Measurements from ENCODE around the gene RTEL1. TPM values are rescaled to one million over a fixed set of nuclear protein-coding genes. Genes with fewer than 3 reads are reported as not detected.

The RTEL1 gene
- total RNA-seq, 1 experiment from 2014 or later: 26.1 TPM

DNA sequence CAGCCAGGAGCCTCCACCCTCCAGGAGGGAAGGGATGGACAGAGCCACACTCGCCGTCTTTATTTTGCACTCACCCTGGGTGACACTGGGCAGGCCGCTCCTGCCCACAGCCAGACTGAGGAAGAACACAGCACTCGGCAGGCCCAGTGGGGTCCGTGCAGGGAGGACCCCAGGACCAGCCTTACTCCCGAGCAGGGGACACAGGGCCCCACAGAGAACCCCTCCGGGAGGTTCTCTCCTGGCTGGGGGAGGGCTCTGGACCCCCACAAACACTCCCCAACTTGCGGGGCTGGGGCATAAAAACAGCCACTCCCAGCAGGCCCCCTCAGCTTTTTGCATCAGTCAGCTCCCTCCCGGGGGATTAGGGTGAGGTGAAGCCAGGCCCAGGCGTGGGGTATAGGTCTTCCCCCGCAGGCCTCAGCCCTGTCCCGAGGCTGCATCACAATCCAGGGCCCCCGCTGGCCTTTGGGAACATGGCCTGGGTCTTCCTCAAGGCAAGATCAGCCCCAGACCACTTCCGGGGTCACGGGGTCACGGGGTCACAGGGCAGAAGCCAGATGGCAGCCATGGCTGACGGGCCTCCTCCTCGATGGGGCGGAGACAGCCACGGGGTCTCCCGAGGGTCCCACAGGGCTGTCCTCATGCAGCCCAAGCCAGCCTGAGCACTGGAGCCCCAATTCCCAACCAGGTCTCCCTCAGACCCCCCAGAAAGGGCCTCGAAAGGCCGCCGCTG lies 41.5 kb downstream of the RTEL1 start:
- TF ChIP-seq POLR2AphosphoS5 (IDR thresholded peaks at IDR 0.05; ENCODE audit: low read depth, low read length) (0 out of 2 replicates have a peak, but pooled peaks have one; percentile 16), TCF7L2 (IDR thresholded peaks at IDR 0.05; ENCODE audit: low read depth, low read length) (no peak)
- intact Hi-C loops (cut with micrococcal nuclease; ENCODE audit: unreplicated experiment): no loop called here
- CTCF ChIA-PET: no interaction called here
- POLR2A ChIA-PET: interaction anchor here (0.7 kb wide), 1 partner anchor 44 kb away, joined by 3 read pairs; no protein-coding TSS in a partner anchor
- ATAC-seq (peak; percentile 30), DNase-seq (ENCODE audit: low read depth, low spot score) (no peak)
- in situ Hi-C loops (cut with HindIII; ENCODE audit: low pct_unique_long_range_greater_than_20kb, low sequenced_read_pairs): no loop called here
- H3K4me1 ChIP-seq (ENCODE audit: control insufficient read depth, insufficient read depth, low read length): peaks cover 64% of the 10 kb centered on the region
- H3K36me3 ChIP-seq (ENCODE audit: control insufficient read depth, insufficient read depth, low read length): no peaks in the 10 kb centered on the region
- H3K27ac ChIP-seq (ENCODE audit: low read length): peak overlapping the region; percentile 77
- no peak overlapping the region for H3K4me3 ChIP-seq (ENCODE audit: low read depth in 2 of 2, low read length in 2 of 2)
- H3K27me3 ChIP-seq (ENCODE audit: control insufficient read depth, insufficient read depth, low read length): no peaks in the 10 kb centered on the region
- H3K9me3 ChIP-seq (ENCODE audit: control insufficient read depth, insufficient read depth, low read depth, low read length): no peaks in the 10 kb centered on the region
- BruUV-seq (replicated peaks): TSS peak; percentile 68

- DNase-seq (ENCODE audit: low read depth, low spot score) (no peak), ATAC-seq (no peak)
- no TSS peak for BruUV-seq (replicated peaks)
- peak overlapping the region; percentile 77 for H3K27ac ChIP-seq (ENCODE audit: low read length)
- H3K9me3 ChIP-seq (ENCODE audit: control insufficient read depth, insufficient read depth, low read depth, low read length): no peaks in the 10 kb centered on the region
- in situ Hi-C loops (cut with HindIII; ENCODE audit: low pct_unique_long_range_greater_than_20kb, low sequenced_read_pairs) (no loop called here), intact Hi-C loops (cut with micrococcal nuclease; ENCODE audit: unreplicated experiment) (no loop called here)
- H3K27me3 ChIP-seq (ENCODE audit: control insufficient read depth, insufficient read depth, low read length): no peaks in the 10 kb centered on the region
- POLR2A ChIA-PET: no interaction called here
- no peak overlapping the region for H3K4me3 ChIP-seq (ENCODE audit: low read depth in 2 of 2, low read length in 2 of 2)
- no peaks in the 10 kb centered on the region for H3K36me3 ChIP-seq (ENCODE audit: control insufficient read depth, insufficient read depth, low read length)
- CTCF ChIA-PET: interaction anchor here (0.6 kb wide), 1 partner anchor 200 kb away, joined by 8 read pairs; no protein-coding TSS in a partner anchor
- TF ChIP-seq POLR2AphosphoS5 (IDR thresholded peaks at IDR 0.05; ENCODE audit: low read depth, low read length): peak; percentile 35; the same call in 1 of the 2 replicates
- TF ChIP-seq CTCF (IDR thresholded peaks at IDR 0.05): no peak
- H3K4me1 ChIP-seq (ENCODE audit: control insufficient read depth, insufficient read depth, low read length): peaks cover 64% of the 10 kb centered on the region
Observed at GRCh38 chr20:63700199-63701050, 42.3 kb downstream of the RTEL1 start.

DNA sequence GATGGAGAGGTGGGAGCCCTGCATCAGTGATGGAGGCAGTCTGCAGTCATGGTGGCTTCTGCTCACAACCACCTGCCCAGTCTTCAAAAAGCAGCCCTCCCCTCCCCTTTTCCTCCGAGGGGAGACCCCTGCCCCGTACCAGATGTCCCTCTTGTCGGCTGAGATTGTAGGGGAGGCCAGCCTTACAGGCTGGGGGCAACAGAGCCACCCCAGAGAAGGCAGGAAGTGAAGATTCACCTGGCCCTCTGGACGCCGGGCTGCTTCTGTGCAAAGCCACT lies 42.9 kb downstream of the RTEL1 start:
- no peaks in the 10 kb centered on the region for H3K9me3 ChIP-seq (ENCODE audit: control insufficient read depth, insufficient read depth, low read depth, low read length)
- ChIA-PET CTCF (interaction anchor here (0.6 kb wide), 1 partner anchor 199 kb away, joined by 8 read pairs; no protein-coding TSS in a partner anchor), POLR2A (no interaction called here)
- in situ Hi-C loops (cut with HindIII; ENCODE audit: low pct_unique_long_range_greater_than_20kb, low sequenced_read_pairs) (no loop called here), intact Hi-C loops (cut with micrococcal nuclease; ENCODE audit: unreplicated experiment) (no loop called here)
- DNase-seq (ENCODE audit: low read depth, low spot score) (no peak), ATAC-seq (no peak)
- H3K4me1 ChIP-seq (ENCODE audit: control insufficient read depth, insufficient read depth, low read length): peaks cover 67% of the 10 kb centered on the region
- TF ChIP-seq SIN3A (IDR thresholded peaks at IDR 0.05; ENCODE audit: borderline replicate concordance, insufficient read depth, low read depth, low read length): no peak
- no peak for TF ChIP-seq REST (IDR thresholded peaks at IDR 0.05; ENCODE audit: insufficient read depth in 1 of 2, low read depth in 2 of 2, low read length in 1 of 2)
- TF ChIP-seq TCF7L2 (IDR thresholded peaks at IDR 0.05; ENCODE audit: low read depth, low read length): no peak
- TF ChIP-seq CTCF (IDR thresholded peaks at IDR 0.05): no peak
- TF ChIP-seq POLR2AphosphoS5 (IDR thresholded peaks at IDR 0.05; ENCODE audit: low read depth, low read length): no peak
- no TSS peak for BruUV-seq (replicated peaks)
- H3K4me3 ChIP-seq (ENCODE audit: low read depth in 2 of 2, low read length in 2 of 2): no peak overlapping the region
- H3K36me3 ChIP-seq (ENCODE audit: control insufficient read depth, insufficient read depth, low read length): peaks cover 4% of the 10 kb centered on the region; the same call in 1 of the 2 replicates
- H3K27me3 ChIP-seq (ENCODE audit: control insufficient read depth, insufficient read depth, low read length): no peaks in the 10 kb centered on the region
- H3K27ac ChIP-seq (ENCODE audit: low read length): peak overlapping the region; percentile 77

Data from Panc1 (cell line).